ENCODE data around the gene PARVA. TPM values are rescaled to one million over a fixed set of nuclear protein-coding genes. Genes with fewer than 3 reads are reported as not detected.
"Not testable (repeated sequence)": the region's sequence is repeated elsewhere in the genome, so short reads cannot be mapped to it uniquely, and the experiment has no call there.

The PARVA gene
- total RNA-seq, 1 donor from 2014 or later, result 55.9 TPM

GRCh38 chr11:12497431-12497830 lies 120.1 kb downstream of the PARVA start:
- no peak for DNase-seq (ENCODE audit: low spot score)

- DNase-seq (ENCODE audit: low spot score), result no peak
Measured at GRCh38 chr11:12499071-12499470, 121.7 kb downstream of the PARVA start.

DNA sequence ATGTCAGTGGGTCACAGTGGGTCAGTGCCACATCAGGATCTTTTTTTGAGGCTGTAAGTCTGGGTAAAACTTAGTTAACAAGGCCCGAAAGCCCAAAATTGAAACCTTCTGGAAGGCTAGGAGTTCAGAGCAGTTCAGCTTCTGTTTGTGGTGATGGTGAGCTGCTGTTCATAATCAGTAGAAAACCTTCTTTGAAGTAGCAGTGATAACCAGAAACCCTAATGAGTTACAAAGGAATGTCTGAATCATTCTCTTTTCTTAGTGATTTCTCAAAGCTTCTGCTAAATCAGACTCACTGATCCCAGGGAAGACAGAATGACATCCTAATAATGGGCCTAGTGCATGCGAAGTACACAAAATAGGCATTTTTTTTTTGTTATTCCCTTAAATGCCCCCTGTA lies 124.7 kb downstream of the PARVA start:
- DNase-seq (ENCODE audit: low spot score), result peak; percentile 69

GRCh38 chr11:12503039-12503484 lies 125.7 kb downstream of the PARVA start:
- DNase-seq (ENCODE audit: low spot score), result no peak

- no peak for DNase-seq (ENCODE audit: low spot score)
Measured at GRCh38 chr11:12503886-12504285, 126.5 kb downstream of the PARVA start.

GRCh38 chr11:12505183-12505582 lies 127.8 kb downstream of the PARVA start:
- DNase-seq (ENCODE audit: low spot score), result no peak

DNA sequence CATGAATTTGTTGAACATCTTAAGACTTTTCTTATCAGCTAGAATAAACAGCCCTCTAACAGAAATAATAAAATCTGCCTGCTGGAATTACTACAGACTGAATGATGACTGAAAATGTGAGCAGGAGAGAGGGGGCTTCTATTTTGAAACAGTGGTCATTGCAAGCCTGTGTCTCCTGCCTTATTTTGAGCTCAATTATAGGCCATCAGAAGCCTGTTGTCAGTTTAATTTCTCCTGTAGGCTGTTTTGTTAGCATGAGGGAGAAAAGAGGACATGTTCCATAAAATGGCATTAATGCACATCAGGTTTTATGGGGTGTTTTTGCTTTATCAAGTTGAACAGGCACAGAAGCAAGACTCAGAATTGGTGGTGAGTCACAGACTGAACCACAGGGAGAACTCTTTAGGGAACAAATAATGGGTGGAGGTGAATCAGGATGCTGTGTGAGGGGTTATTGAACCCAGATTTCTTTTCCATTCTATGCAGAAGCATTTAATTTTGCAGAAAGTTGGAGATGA lies 129.1 kb downstream of the PARVA start:
- peak; percentile 88 for DNase-seq (ENCODE audit: low spot score)

DNA sequence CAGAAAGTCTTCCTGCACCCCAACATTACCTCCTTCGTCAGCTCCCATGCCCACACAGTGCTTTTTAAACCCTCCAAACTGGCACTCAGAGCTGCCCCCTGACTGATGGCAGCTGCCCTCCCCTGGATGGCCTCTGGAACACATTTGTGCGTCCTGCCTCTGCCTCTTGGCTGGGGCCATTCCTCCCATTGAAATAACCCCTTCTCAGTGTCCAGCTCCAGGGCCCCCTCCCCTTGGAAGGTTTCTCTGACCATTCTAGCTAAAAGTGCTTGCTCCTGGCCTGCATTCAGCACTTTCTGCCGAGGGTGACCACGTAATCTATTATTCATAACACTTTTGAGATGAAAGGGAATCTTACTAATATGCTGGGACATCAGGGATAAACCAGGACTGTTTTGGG lies 130.0 kb downstream of the PARVA start:
- DNase-seq (ENCODE audit: low spot score), result no peak

- peak; percentile 71 for DNase-seq (ENCODE audit: low spot score)
Measured at GRCh38 chr11:12508151-12508751, 130.9 kb downstream of the PARVA start.

- no peak for DNase-seq (ENCODE audit: low spot score)
Measured at GRCh38 chr11:12509371-12509770, 132.0 kb downstream of the PARVA start.

DNA sequence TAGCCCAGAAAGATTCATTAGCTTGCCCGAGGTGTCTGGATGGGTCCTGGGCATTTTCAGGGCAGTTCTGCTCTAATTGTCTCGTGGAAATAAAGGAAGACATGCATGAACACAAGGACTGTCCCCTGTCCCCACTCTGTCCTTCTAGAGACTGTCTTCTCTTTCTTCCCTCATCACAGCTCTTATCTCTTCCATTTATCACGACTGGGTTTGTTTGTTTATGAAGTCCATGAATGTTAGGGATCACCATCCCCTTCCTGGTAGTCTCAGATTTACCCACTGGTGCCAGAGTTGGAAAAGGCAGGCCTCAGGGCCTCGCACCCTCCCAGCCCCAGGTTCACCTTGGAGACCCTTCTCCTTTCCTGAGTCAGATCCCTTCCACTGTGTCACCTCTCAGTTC lies 134.8 kb downstream of the PARVA start:
- no peak for DNase-seq (ENCODE audit: low spot score)

DNA sequence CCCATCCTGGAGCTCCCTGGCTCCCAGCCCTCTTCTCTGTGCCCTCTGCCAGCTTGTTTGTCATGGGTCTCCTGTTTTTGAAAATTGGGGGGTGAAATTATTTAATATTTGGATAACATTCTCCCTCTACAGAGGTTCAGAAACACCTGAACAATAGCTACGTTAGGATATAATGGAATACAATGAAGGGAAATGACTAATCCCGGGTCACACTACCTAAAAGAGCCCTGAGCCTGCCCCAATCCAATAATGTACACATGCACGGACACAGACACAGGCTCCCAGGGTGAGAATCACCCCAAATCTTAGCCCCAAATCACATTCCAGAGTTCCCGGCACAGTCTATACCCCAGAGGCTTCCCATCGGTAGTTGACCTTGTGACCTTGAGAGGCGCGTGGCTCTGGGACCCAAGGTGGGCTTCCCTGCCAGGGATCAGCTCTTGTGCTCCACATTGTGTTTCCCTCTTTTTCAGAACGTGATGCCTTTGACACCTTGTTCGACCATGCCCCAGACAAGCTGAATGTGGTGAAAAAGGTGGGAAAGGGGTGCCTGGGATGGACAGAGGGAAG lies 135.5 kb downstream of the PARVA start:
- DNase-seq (ENCODE audit: low spot score), result no peak

- no peak for DNase-seq (ENCODE audit: low spot score)
Measured at GRCh38 chr11:12516387-12517105, 139.2 kb downstream of the PARVA start.

GRCh38 chr11:12517306-12517705 lies 139.9 kb downstream of the PARVA start:
- no peak for DNase-seq (ENCODE audit: low spot score)

- no peak for DNase-seq (ENCODE audit: low spot score)
Measured at GRCh38 chr11:12517741-12518140, 140.4 kb downstream of the PARVA start.

GRCh38 chr11:12518606-12519385 lies 141.4 kb downstream of the PARVA start:
- DNase-seq (ENCODE audit: low spot score), result no peak

DNA sequence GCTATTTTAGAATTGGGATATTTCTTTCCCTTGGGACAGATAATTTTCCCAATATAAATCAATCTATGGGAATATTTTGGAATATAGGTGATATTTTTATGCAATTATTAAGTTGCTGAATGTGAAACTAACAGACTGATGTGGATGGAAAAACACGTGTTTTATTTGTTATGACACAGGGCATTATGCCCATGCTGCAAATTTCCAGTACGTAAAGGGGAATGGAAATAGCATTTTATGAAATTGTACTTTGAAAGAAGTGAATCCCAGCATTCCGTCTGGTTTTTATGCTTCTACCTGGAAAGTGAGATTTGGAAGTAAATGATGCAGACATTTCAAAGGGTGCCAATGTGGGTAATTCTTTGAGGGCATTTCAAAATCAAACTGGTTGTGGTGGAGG lies 142.7 kb downstream of the PARVA start:
- no peak for DNase-seq (ENCODE audit: low spot score)

- not testable (repeated sequence) for DNase-seq (ENCODE audit: low spot score)
Measured at GRCh38 chr11:12520576-12520975, 143.2 kb downstream of the PARVA start.

DNA sequence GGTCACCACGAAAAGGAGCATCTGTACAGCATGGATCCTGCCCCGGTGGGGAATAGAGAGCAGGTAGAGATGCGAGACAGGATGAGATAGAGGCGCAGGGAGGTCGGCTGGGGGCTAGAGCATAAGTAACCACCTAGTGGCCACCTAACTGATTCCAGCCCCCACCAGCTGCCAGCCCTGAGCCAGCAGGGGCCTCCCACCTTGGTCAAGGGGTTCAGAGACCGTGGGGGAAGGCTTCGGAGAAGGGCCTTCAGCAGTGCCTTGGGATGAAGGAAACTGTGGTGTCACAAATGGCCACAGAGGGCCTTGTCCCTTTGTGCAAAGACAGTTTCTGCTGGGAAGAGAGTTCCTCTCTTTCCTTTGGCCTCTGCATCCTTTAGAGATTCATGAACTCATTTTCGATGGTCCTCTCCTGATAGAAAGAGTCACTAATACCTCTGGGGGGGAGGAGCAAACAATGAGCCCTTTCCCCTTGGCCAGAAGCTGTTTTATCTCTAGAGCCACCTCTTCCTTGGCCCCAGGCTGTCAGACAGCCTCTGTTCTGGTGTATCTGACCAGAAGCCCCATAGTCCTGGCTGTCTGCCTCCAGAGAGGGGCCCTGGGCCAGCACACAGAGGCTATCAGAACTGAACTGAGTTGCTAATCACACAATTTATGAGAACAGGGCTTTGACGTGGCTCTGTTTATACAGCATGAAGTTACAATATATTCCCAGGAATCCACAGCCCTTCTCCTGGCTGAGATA lies 146.0 kb downstream of the PARVA start:
- peak; percentile 68 for DNase-seq (ENCODE audit: low spot score)

- DNase-seq (ENCODE audit: low spot score), result no peak
Measured at GRCh38 chr11:12524865-12525264, 147.5 kb downstream of the PARVA start.

DNA sequence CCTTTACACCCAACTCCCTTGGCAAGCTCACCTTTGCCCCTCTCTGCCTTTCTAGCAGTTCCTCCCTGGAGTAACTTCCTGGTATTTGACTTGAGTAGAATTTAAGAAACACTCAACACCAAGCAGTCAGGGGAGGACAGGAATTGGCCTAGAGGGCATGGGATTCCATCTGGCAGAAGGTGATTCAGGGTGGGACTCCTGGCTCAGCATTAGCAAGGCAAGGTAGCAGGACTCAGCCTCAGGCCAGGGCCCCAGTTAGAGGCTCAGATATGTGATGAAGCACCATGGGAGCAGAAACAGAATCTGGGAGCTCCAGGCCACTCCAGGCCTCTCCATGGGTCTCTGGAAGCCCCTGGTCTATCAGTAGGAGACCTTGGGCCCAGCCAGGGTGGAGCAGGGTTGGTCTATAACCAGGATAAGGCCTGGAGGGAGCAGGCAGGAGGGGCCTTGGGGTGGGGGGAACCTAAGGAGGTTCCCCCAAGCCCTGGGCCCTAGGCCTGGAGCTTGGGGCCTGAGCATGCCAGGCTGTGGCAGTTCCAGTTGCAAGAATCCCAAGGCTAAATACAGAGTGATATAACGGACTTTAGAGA lies 148.2 kb downstream of the PARVA start:
- no peak for DNase-seq (ENCODE audit: low spot score)

Data from umbilical cord (tissue), 2 donors.